ENCODE data around the gene MALRD1.
A peak's percentile ranks its signal among the peaks of the same experiment; 100 is the strongest.

The MALRD1 gene

GRCh38 chr10:19611775-19612174 is 563.2 kb downstream of the MALRD1 start:
- no peak for TF ChIP-seq CTCF (IDR thresholded peaks at IDR 0.05; ENCODE audit: low read depth, low read length)
- no peak for DNase-seq (ENCODE audit: extremely low read depth, low read depth)

- no peak for TF ChIP-seq CTCF (IDR thresholded peaks at IDR 0.05; ENCODE audit: low read depth, low read length)
- no peak for DNase-seq (ENCODE audit: extremely low read depth, low read depth)
Observed at GRCh38 chr10:19616966-19617365, 568.4 kb downstream of the MALRD1 start.

- DNase-seq (ENCODE audit: extremely low read depth, low read depth) = no peak
- TF ChIP-seq CTCF (IDR thresholded peaks at IDR 0.05; ENCODE audit: low read depth, low read length) = peak; percentile 2; the same call in 1 of the 2 replicates
Observed at GRCh38 chr10:19620811-19621210, 572.2 kb downstream of the MALRD1 start.

GRCh38 chr10:19623321-19623720 is 574.7 kb downstream of the MALRD1 start:
- DNase-seq (ENCODE audit: extremely low read depth, low read depth) = no peak
- no peak for TF ChIP-seq CTCF (IDR thresholded peaks at IDR 0.05; ENCODE audit: low read depth, low read length)

- TF ChIP-seq CTCF (IDR thresholded peaks at IDR 0.05; ENCODE audit: low read depth, low read length) = no peak
- DNase-seq (ENCODE audit: extremely low read depth, low read depth) = no peak
Observed at GRCh38 chr10:19626156-19626555, 577.6 kb downstream of the MALRD1 start.

- DNase-seq (ENCODE audit: extremely low read depth, low read depth) = no peak
- TF ChIP-seq CTCF (IDR thresholded peaks at IDR 0.05; ENCODE audit: low read depth, low read length) = no peak
Observed at GRCh38 chr10:19628767-19629560, 580.4 kb downstream of the MALRD1 start.

GRCh38 chr10:19629567-19629966 is 581.0 kb downstream of the MALRD1 start:
- TF ChIP-seq CTCF (IDR thresholded peaks at IDR 0.05; ENCODE audit: low read depth, low read length) = peak; percentile 43
- DNase-seq (ENCODE audit: extremely low read depth, low read depth) = no peak
